ENCODE measurements around the gene DIPK1B.
A peak's percentile ranks its signal among the peaks of the same experiment; 100 is the strongest.

DIPK1B gene

GRCh38 chr9:136769710-136770191 is 57.4 kb downstream of the DIPK1B start:
- no peak for DNase-seq (ENCODE audit: low read depth)

GRCh38 chr9:136771907-136772415 is 59.6 kb downstream of the DIPK1B start:
- no peak for DNase-seq (ENCODE audit: low read depth)

GRCh38 chr9:136773386-136774044 is 61.1 kb downstream of the DIPK1B start:
- DNase-seq (ENCODE audit: low read depth), result peak; percentile 70
